Measurements from ENCODE around the gene ZER1.

GRCh38 chr9:128684325-128685199 is 87.2 kb downstream of the ZER1 start:
- TF ChIP-seq CTCF (IDR thresholded peaks at IDR 0.05 in 4 of 5, conservative IDR thresholded peaks at IDR 0.05 in 1 of 5) (no peak), POLR2A (IDR thresholded peaks at IDR 0.05) (no peak)

All from gastrocnemius medialis (tissue), 4 donors.